ENCODE data around the gene ASMT.

GRCh38 chrX:1618689-1619088 is 3.8 kb downstream of the ASMT start:
- TF ChIP-seq CTCF (IDR thresholded peaks at IDR 0.05; ENCODE audit: insufficient read depth, low read length), result no peak
- no peak for TF ChIP-seq POLR2AphosphoS5 (IDR thresholded peaks at IDR 0.05; ENCODE audit: low read depth)
- no peak for TF ChIP-seq REST (IDR thresholded peaks at IDR 0.05; ENCODE audit: insufficient replicate concordance, low read depth)
- TF ChIP-seq SPI1 (IDR thresholded peaks at IDR 0.05; ENCODE audit: borderline replicate concordance, low read depth), result no peak

Measured in HL-60 (cell line).